NCI-H82 treated with DMSO at 0.1 percent for 48 hours (cell line): ENCODE results near the gene ARSI.

Experiments
- DNase-seq: peaks from one replicate; lab custom pipeline; 2025; ENCODE audit not compliant: unreplicated experiment; lab: John Stamatoyannopoulos, UW

ARSI gene

GRCh38 chr5:150302301-150303069, at the start of gene ARSI:
Gene ARSI (minus strand): TSS chr5:150302905. CDS start chr5:150302373, 532 bp downstream.
- no peak for DNase-seq

- peak; percentile 16 for DNase-seq
Measured at GRCh38 chr5:150350524-150351344, 48.0 kb upstream of the ARSI start.

- DNase-seq: no peak
Measured at GRCh38 chr5:150349681-150350275, 47.1 kb upstream of the ARSI start.

- DNase-seq: no peak
Measured at GRCh38 chr5:150347451-150347850, 44.7 kb upstream of the ARSI start.

GRCh38 chr5:150347003-150347402, 44.3 kb upstream of the ARSI start:
- DNase-seq: no peak

- DNase-seq: no peak
Measured at GRCh38 chr5:150346592-150346991, 43.9 kb upstream of the ARSI start.

- no peak for DNase-seq
Measured at GRCh38 chr5:150345716-150346115, 43.0 kb upstream of the ARSI start.

- DNase-seq: no peak
Measured at GRCh38 chr5:150343994-150344631, 41.4 kb upstream of the ARSI start.

- DNase-seq: no peak
Measured at GRCh38 chr5:150342583-150342982, 39.9 kb upstream of the ARSI start.

GRCh38 chr5:150341989-150342388, 39.3 kb upstream of the ARSI start:
- DNase-seq: no peak

GRCh38 chr5:150341331-150341730, 38.6 kb upstream of the ARSI start:
- DNase-seq: peak; percentile 66

GRCh38 chr5:150340614-150341255, 38.0 kb upstream of the ARSI start:
- no peak for DNase-seq

- no peak for DNase-seq
Measured at GRCh38 chr5:150339841-150340240, 37.1 kb upstream of the ARSI start.

GRCh38 chr5:150339165-150339564, 36.5 kb upstream of the ARSI start:
- no peak for DNase-seq

- DNase-seq: no peak
Measured at GRCh38 chr5:150338546-150338945, 35.8 kb upstream of the ARSI start.

GRCh38 chr5:150335778-150336177, 33.1 kb upstream of the ARSI start:
- DNase-seq: no peak

GRCh38 chr5:150333400-150333799, 30.7 kb upstream of the ARSI start:
- no peak for DNase-seq

GRCh38 chr5:150329881-150330876, 27.5 kb upstream of the ARSI start:
- DNase-seq: no peak

- DNase-seq: no peak
Measured at GRCh38 chr5:150329038-150329437, 26.3 kb upstream of the ARSI start.

GRCh38 chr5:150328515-150328914, 25.8 kb upstream of the ARSI start:
- DNase-seq: no peak
